ENCODE data around the gene ADAM12. TPM values are rescaled to one million over a fixed set of nuclear protein-coding genes. Genes with fewer than 3 reads are reported as not detected.
"Not testable (repeated sequence)": the region's sequence is repeated elsewhere in the genome, so short reads cannot be mapped to it uniquely, and the experiment has no call there.

Gene ADAM12
- polyA plus RNA-seq, 3 donors = 19.7 to 23.0 (median 22.8) TPM

DNA sequence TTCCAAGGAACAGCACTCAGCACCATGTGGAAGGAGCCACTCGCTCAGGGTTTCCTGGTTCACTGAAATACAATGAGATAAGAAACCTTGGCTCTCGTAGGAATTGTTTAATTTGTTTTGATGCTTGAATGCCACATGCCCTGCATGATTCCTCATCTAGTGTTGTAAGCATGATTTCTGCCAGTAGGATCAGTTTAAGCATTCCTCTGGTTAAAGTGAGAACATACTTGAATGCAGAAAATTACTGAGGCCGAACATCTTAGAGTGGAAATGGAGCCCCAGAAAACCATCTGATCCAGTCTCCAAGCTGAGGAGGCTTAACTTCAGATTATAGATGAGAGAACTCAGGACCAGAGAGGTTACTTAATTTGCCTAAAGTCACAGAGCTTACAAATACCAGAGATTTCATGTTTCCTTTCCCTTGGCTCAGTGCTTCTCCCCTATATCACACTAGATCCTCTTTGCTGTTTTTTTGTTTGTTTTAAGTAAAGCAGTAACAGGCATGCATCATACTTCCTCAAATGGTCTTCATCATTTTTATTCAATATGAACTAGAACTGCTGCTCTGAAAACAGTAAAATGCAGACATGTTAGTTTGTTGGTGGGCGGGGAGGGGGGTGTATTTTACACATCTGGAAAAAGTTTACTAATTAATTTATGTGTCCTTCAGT lies 125.1 kb downstream of the ADAM12 start:
- DNase-seq = no peak

DNA sequence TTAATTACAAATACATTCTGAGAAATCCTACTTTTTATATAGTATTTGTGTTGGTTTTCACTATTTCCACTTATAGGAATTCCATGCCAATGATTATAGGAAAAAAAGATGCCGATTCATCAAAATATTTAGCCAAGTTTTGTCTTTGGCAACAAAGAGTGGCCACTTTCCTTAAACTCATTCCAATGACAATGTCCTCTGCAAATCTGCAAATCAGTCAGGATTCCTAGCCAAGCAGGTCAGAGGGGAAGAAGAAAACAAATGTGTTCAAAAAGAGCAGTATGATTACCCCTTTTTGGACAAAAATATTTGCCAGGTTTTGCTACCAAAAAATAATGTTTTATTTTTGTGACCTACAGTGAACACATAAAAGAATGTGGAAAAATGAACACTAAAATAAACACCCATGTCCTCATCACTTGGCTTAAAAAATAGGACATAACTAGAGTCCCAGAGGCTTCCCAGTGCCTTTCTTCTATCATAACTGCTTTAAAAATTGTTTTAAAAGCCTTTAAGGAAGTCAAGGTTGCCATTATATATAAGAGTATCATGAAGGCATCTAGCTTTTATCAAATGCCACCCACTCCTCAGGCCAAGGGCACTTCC lies 125.9 kb downstream of the ADAM12 start:
- no peak for DNase-seq

DNA sequence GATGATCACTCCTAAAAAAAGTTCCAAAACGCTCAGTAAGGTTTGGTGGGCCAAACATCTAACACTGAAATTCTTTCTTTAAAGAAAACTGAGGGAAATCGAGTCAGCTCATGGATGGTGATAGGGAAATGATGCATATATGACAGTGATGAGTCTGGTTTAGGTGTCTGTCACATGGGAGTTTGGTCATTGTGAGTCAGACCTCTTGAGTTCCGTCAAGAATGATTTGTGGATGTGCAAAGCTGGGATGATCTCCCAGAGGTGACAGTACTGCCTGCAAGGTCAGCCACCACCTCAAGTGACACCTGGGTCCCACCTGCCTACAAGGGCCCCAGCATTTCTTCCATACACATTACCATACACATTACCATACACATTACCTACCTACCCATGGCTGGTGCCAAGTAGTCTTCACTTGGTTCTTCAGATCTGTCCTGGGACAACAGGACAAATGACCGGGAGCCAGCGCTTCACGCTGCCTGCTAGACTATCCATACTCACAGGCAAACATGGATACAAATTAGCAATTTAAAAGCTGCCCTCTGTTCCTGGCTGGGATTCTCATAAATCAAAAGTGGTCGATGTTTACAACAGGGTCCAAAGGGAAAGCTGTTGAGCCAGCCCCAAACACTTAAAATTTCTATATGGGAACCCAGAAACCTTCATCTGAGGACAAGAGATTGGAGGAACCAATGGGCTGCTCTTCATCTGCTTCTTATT lies 128.4 kb downstream of the ADAM12 start:
- DNase-seq = no peak

DNA sequence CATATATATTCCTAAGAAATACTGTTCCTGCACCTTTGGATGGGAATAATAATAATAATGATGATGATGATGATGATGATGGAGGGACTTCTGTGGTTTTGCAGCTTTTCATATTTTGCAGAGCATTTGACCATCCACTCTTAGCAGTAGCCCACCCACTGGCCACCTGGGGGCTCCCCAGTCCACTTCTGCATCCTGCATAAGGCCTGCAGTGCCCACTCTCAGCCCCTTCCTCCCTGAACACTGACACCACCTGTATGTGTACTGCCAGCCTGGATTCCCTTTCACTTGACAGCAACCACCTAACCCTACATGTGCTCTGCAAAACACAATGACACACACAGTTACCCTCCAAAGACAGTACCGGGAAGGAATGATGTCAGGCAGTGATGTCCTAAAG lies 131.4 kb downstream of the ADAM12 start:
- DNase-seq = no peak

DNA sequence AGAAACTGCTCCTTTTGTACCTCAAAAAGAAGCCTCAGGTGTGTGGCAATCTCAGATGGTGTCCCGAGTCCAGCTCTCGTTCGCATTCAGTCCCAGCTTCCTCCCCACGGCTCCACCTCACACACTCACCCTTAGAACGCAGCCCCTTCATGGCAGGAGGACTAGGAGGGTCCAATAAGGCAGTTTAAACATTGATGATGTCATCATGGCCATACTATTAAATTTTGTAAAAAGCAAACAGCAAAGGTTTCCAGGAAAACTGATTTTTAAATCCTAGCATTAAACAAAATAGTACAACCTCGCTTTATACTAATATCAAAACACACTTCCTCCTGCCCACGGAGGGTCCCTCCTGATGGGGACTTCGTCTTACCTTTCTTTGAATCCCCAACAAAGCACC lies 133.0 kb downstream of the ADAM12 start:
- no peak for DNase-seq

DNA sequence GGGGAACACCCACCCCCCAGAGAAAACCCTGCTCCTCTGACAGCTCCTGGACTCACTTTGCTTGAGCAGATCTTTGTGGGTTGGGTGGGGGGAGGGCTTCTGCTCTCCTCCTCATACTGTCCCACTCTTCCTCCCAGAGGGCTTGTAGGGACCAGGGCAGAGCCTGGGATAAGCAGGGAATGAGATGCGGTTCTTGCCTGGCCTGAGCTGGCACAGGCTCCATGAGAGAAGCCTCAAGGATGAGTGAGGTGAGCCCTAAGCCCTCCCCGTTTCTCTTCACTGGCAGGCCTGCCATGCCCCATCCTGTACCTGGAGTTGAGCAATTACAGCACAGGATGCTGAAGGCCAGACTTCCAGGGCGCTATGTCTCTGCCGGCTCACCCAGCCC lies 134.7 kb downstream of the ADAM12 start:
- no peak for DNase-seq

DNA sequence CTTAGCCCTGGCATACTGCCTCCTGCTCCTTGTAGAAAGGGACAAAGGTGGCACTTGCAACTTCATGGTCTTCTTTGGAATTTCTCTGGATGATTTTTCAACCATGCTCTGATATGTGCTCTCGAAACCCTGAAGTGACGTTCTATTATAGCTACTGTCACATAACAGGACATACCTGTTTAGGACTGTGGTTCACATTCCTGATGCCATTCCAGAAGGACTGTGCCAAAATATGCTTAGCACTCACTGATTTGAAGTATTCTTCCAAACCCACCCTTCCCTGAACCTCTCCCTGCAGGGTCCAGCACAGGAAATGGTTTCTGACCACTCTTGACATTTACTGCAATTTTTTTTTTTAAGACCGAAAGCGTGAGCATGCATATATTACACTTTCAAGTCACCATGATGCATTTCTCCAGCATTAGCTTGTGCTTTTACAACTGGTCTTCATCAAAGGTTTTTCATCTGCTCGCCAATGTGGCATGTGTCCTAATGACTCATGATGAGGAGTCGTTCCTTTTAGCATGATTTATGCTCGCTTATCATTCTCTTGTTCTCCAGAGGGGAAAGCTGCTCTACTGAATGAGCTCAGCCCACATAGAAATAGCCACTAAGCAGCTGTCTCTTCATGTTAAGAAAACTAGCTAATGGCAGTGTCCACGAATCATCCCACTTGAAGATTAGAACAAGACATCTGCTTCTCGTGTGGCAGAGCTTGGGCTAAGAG lies 135.2 kb downstream of the ADAM12 start:
- DNase-seq = peak; percentile 61

DNA sequence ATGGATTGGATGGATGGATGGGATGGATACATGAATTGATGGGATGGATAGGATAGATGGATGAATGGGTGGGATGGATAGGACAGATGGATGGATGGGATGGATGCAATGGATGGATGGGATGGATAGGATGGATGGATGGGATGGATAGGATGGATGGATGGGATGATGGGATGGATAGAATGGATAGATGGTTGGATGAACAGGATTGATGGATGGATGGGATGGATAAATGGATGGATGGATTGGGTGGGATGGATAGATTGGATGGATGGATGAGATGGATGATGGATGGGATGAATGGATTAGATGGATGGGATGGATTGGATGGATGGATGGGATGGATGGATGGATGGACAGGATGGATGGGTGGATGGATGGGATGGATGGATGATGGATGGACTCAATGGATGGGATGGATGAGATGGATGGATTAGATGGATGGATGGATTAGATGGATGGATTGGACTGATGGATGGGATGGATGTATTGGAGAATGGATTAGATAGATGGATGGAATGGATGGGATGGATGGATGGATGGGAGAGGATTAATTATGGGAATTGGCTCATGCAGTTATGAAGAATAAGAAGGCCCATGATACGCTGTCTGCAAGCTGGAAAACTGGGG lies 136.4 kb downstream of the ADAM12 start:
- no peak for DNase-seq

DNA sequence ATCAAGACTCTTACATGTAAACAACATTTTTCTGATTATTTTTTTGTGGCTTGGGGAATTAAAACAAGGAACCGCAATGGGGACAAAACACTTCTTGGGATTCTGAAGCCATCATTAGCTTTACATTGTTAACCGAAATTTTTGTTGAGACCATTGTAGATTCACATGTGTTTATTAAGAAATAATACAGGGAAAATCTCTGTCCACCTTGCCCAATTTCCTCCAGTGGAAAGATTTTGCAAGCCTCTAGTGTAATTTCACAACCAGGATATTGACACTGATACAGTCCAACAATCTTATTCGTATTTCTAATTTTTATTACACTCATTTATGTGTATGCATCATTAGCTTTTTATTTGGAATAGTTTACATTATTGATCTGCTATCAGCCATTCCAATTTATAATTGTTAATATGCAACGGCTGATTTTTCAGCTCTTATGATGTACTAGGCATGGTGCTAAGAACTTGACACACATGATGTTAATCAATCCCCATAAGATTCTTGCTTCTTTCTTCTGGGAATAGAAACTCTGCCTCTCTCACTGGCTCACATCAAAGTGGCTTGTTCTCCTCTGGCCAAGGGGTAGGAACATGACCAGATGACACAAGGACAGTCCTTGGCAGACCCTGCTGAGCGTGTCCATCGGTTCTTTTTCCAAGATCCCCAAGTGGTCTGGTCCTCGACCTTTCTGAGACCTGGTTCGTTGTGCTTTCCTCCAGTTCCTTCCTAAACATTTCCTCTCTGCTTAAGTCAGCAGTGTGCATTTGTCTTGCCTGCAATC lies 137.6 kb downstream of the ADAM12 start:
- DNase-seq = no peak

DNA sequence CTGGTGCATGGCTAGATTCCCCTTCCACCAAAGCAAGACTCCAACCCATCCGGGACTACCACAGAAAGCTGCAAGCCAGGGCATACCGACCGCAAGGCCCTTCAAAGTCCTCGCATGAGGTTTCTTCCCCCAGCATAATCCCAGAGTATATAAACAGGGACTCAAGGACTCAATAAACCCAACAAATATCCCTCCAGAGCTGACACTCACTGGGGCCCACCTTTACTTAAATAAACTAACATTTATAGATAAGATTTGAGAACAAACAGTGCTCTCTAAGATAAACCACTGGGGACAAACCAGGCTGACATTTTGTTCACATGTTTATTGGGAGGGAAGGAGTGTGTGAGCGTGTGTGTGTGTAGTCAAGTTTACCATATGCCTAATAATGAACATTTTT lies 138.2 kb downstream of the ADAM12 start:
- no peak for DNase-seq

DNA sequence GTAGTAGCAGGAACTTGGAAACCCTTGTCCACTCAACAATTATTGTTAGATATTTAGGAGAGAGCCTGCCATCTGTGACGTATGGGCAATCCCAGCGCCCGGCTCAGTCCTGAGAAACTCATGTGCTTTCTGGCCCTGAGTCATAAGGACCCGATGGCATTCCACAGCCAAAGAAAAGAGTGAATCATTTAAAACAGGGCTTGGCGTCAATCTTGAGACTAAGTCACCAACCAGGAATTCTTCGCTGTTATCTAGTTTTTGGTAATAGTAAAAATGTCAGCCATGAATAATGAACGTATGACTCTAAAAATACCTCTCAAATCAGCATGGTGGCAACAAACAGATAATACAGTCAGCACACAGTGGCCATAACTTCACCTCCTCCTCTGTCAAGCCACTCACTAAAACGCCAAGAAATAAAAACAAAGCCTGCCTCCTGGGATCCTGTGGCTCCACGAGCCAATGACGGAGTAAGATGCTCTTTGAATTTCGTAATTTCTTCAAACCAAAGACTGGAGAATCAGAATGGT lies 140.8 kb downstream of the ADAM12 start:
- DNase-seq = peak; percentile 29

DNA sequence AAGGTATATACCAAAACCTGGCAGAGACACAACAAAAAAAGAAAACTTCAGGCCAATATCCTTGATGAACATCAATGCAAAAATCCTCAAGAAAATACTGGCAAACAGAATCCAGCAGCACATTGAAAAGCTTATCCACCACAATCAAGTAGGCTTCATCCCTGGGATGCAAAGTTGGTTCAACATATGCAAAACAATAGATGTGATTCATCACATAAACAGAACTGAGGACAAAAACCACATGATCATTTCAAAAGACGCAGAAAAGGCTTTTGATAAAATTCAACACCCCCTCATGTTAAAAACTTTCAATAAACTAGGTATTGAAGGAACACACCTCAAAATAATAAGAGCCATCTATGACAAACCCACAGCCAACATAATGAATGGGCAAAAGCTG lies 141.9 kb downstream of the ADAM12 start:
- not testable (repeated sequence) for DNase-seq

DNA sequence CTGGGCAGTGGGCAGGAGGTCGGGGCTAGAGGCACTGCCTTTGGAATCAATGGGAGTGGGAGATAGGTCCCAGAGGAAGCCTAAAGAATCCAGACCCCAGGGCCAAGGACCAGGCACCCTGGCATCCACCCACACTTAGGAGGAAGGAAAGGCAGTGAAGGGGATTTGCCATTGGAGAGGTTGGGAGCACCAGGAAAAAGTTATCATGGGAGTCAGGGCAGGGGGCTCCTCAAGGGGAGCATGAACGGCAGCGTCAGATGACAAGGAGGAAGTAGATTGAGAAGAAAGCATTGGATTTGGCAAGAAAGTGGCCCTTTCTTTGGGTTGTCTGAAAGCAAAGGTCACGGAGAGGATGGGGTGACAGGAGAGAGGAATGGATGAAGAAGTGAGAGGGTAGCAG lies 142.8 kb downstream of the ADAM12 start:
- DNase-seq = no peak

DNA sequence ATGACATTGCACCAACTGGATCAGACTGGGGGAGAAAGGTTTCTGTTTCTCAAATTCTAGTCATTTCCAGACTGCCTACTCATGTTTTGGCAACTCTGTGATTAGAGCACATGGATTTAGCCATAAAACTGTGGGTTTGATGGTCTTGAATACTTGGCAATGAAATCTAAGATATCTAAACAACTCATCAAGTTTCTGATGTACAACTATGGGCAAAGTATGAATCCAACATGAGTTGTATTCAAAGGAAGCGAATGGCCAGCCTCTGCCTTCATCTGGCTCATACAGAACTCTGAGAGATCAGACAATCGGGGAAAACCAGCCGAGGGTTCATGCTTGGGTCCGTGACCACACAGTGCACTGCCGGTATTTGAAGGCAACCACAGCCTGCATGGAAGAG lies 144.3 kb downstream of the ADAM12 start:
- no peak for DNase-seq

DNA sequence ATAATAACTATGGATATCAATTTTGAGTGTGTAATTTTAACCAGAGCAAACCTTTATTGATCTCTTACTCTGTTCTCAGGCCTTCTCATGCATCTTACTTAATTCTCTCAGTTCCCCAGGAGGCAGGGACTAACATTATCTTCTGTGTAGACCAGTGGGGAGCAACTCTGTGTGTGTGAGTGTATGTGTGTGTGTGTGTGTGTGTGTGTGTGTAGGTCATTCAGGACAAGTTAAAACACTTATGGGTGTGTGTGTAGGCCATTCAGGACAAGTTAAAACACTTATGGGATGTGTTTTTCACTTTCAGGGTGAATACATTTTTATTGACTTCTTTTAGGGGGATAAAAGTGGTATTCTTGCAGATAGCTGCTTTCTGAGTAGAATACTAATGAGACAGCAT lies 145.0 kb downstream of the ADAM12 start:
- DNase-seq = no peak

DNA sequence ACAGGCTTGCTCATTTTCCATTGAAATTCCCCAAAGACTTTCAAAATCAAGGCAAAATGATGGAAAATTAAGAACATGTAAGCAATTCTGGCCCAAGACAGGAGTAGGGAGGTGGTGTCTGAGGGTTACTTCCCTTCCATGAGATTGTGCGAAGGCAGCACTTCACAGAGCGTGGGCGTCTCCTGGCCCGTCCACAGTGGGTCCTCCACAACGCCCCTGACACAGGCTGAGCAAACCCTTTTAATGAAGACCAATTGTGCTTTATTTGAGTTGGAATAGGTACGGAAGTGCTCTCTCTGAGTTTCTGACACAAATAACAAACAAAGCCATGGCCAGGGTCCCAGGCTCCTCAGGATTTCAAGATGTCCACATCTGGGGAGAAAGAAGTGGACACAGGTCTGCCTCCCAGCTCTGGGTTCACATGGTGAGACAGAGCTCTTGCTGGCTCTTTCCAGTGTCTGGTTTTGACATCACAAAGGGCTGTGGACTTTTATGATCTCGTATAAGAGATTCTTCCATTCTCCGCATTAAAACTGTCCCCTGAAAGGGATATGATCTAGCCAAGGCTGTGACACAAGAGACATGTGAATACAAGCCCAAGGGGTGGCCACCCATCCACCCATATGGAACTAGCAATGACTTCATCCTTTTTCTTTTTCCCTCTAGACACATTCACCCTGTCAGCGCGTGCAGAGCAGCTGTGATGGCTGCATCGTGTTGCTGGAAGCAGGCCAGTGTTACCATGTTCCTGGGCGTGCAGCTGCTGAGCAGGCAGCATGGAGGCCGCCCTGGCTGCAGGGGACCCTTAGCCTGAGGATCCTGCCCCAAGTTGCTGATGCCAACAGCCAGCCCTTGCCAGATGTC lies 145.6 kb downstream of the ADAM12 start:
- peak; percentile 66 for DNase-seq

DNA sequence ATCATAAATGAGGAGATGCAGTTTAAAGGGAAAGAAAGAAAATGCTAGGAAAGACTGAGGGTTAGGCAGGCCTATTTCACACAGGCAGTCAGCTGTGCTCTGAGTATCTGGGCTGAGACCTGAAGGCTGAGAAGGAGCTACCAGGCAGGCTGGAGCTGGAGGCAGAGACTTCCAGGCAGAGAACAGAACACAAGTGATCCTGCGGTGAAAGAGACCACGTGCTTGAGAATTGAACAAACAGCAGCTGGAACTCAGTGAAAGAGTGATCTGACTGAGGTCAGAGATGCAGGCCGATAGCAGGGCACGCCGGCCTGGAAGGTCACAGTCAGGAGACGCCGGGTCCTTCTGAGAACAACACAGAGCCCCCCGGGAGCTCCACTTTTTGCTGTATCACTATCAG lies 147.8 kb downstream of the ADAM12 start:
- DNase-seq = peak; percentile 35

DNA sequence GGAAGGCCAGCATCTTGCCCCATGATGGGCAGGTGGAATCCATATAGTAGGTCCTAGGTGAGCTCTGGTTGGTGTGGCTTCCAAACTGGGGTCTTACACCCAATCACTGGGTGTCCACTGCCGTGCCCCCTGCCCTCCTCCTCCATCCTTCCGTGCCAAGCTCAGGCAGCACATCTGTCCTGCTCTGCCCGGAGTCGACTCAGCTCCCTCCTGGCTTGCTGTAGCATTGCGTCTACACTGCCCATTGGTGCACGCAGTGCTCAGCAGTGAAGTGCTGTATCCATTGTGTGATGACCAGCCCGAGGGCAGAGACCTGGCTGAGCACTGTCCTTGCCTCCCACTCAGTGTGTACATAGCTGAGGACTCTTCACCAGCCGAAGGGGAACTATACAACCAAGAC lies 148.4 kb downstream of the ADAM12 start:
- DNase-seq = no peak

DNA sequence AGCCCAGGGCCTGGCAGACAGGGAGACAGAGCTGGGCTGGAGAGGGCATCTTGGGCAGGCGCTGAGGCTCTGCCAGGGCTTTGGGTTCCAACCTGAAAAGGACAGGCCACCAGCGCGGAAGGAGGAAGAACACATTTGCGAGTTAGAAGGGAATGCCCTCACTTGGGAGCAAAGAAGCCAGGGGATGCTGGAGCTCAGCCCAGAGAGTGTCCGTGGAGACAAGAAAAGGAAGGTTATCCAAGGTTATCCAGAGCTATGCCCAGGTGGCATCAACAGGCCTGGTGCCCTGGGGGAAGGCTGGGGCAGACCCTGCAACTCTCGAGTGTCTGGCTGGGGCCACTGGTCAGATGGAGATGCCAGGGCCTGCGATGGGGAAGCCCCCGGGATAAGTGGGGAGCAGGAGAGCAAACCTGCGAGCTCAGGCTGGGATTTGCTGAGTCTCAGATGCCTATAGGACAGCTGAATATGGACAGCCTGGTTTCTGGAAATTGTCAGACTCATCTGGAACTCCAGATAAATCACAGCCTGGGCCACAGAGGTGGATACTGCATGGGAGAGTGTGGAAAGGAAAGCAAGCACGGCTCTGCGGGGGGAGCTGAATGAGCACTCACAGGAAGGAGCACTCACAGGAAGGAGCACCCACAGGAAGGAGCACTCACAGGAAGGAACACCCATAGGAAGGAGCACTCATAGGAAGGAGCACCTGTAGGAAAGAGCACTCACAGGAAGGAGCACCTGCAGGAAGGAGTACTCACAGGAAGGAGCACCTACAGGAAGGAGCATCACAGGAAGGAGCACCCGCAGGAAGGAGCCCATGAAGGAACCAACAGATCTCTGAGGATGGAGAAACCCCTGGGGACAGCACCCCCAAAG lies 152.1 kb downstream of the ADAM12 start:
- no peak for DNase-seq

Measured in renal pelvis (tissue), 4 donors.